Activated T-helper 17 cell treated with anti-CD3 and anti-CD28 coated beads, Interleukin-2, amount 50 U/mL, for 72 hours (primary cell): ENCODE measurements around the gene CEP112. TPM values are rescaled to one million over a fixed set of nuclear protein-coding genes. Genes with fewer than 3 reads are reported as not detected.

Source experiments
- ATAC-seq: fragments of 150-1000 bp; cut with Tn5 transposase; replicated peaks from 2 replicates; pipeline ENCODE4 v1.10.0; 2021; ENCODE audit warnings: mild to moderate bottlenecking, moderate library complexity
- H3K27ac Mint-ChIP-seq: one replicate; pipeline ENCODE4 v1.8.0; 2022; ENCODE audit warnings: mixed read lengths
- H3K27me3 Mint-ChIP-seq: one replicate; pipeline ENCODE4 v1.8.0; 2022; ENCODE audit warnings: mixed read lengths
- H3K36me3 Mint-ChIP-seq: one replicate; pipeline ENCODE4 v1.8.0; 2022; ENCODE audit warnings: low read depth, mild to moderate bottlenecking, mixed read lengths
- H3K4me1 Mint-ChIP-seq: one replicate; pipeline ENCODE4 v1.8.0; 2022; ENCODE audit warnings: mixed read lengths
- H3K4me3 Mint-ChIP-seq: one replicate; pipeline ENCODE4 v1.8.0; 2022; ENCODE audit warnings: mild to moderate bottlenecking, mixed read lengths
- H3K9me3 Mint-ChIP-seq: one replicate; pipeline ENCODE4 v1.8.0; 2022; ENCODE audit warnings: mixed read lengths
- total RNA-seq, 2 donors: library from RNA; stranded (reverse); gene quantifications; one replicate each; pipeline ENCODE4 v1.2.3, GENCODE V29; 2022

CEP112 gene
- total RNA-seq, result 1 to 10 TPM; 3.4 to 8.1 TPM

DNA sequence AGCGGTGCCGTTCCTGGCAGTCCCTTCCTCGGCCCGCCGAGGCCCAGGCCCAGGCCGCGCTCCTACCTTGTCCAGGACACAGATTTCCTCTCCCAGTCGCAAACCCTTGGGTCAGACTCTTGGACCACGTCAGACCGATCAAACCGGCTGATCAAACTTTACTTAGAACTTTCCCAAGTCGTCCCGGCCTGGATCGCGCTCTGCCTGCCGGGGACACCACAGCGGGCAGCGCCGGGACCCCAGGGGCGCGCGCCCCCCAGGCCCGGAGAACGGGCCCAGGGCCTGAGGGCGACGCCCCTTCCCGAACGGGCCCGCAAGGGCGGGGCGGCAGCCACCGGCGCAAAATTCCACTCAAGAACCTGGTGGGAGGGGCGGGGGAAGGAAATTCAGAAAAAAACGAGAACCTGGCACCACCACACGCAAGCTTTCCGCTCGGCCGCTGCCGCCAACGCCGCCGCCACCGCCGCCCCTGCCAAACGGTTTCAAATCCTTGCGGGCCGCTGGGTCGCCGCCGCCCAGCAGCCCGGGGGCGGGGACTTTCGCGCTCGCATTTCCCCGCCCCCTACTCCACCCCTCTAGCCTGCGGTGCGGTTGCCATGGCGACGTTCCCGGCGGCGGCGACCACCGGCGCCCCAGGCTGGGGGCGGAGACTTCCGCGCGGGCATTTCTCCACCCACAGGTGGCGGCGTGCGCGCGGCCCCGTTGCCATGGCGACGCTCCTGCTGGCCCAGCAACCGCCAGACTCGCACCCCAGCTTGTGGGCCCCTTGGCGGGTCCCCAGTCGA, at the start of gene CEP112:
Gene CEP112 (minus strand): TSS at position 541 of the 785 bp plus-strand sequence.
- Mint-ChIP-seq H3K27me3 (no peaks in the 10 kb centered on the region), H3K36me3 (no peaks in the 10 kb centered on the region), H3K4me1 (peaks cover 3% of the 10 kb centered on the region), H3K4me3 (peak within 1 kb of the TSS; percentile 74), H3K27ac (peak within 1 kb of the TSS; percentile 73), H3K9me3 (no peaks in the 10 kb centered on the region)
- peak; percentile 78 for ATAC-seq

DNA sequence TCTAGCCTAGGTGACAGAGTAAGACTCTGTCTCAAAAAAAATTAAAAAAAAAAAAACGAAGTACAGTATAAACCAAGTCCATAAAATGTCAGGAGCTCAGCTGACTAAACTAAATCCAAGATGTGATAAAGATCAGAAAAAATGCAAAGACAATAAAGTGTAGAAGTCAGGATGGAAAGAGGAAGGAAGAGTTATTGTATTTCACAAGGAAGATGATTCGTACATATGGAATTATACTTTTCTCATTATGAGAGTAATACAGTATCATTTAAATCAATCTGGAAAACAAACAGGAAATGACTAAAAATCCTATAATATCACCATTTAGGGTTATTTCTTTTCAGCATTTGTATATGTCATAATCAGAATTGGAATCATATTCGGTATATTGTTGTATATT, 48.7 kb upstream of the CEP112 start:
- Mint-ChIP-seq H3K27ac (no peak overlapping the region), H3K9me3 (no peaks in the 10 kb centered on the region), H3K36me3 (no peaks in the 10 kb centered on the region), H3K4me1 (peaks cover 5% of the 10 kb centered on the region), H3K27me3 (no peaks in the 10 kb centered on the region), H3K4me3 (no peak overlapping the region)
- ATAC-seq, result no peak

DNA sequence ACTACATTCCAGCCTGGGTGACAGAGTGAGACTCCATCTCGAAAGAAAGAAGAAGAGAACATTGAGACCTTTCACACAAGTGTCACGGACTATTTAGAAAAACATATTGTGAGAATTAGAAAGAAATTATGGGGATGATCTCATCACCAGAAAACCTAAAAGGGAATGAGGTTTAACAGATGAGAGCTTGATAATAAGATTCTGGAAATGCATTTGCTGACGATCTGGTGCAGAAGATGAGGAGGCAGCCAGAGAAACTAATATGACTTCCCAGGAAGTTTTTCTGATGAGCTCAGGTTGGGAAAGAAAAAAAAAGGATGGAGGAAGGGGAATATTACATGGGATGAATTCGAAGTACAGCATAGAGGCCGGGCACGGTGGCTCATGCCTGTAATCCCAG, 48.1 kb upstream of the CEP112 start:
- no peak for ATAC-seq
- Mint-ChIP-seq H3K27me3 (no peaks in the 10 kb centered on the region), H3K27ac (no peak overlapping the region), H3K36me3 (no peaks in the 10 kb centered on the region), H3K4me1 (peaks cover 2% of the 10 kb centered on the region), H3K4me3 (no peak overlapping the region), H3K9me3 (no peaks in the 10 kb centered on the region)

DNA sequence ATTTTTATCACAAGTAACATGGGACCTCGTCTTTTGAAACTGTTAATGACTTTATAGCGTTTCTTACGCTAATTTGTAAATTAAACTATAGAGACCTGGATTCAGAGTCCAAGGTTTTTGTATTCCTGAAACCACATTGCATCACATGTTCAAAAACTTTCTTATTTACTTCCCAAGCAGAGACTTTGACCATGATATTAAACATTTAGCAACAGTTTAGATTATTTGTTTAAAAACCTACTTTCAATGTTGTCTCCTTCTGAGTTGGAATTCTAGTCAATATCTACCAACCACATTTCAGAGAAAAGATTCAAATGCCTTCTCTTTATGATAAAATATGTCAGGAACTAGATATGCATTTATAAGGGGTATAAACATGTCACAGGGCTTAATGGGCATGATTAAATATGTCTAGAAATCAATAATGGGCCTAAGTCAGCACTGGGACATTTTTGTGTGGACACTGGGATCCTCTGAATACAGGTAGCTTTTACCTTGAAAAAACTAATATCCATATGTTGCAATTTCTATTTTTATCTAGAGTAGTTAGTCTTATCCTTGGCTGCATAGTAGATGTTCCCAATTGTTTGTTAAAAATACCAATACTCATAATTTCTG, 43.6 kb upstream of the CEP112 start:
- ATAC-seq, result no peak

DNA sequence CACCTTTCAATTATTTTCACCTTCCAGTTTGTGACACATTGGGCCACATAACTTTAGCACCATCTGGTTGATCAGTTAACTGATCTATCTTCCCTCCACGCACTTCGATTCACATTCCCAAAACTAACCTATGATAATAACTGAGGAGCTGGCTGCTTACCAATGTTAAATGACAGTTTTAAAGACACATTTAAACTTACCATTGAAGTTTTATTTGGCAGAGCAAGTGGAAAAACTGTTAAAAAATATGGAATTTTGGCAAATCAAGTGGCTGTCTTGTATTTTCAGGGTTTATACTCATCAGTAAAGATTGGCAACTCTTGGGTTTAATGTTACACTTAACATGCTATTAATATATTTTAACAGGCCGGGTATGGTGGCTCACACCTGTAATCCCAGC, 42.7 kb upstream of the CEP112 start:
- no peaks in the 10 kb centered on the region for H3K36me3 Mint-ChIP-seq
- H3K4me1 Mint-ChIP-seq, result peaks cover 5% of the 10 kb centered on the region
- ATAC-seq, result no peak
- H3K4me3 Mint-ChIP-seq, result no peak overlapping the region
- no peaks in the 10 kb centered on the region for H3K9me3 Mint-ChIP-seq
- no peaks in the 10 kb centered on the region for H3K27me3 Mint-ChIP-seq
- H3K27ac Mint-ChIP-seq, result no peak overlapping the region

More for the DNA sequence above, 43.6 kb upstream of the CEP112 start:
- Mint-ChIP-seq H3K4me1 (peaks cover 5% of the 10 kb centered on the region), H3K36me3 (no peaks in the 10 kb centered on the region), H3K9me3 (no peaks in the 10 kb centered on the region), H3K27ac (no peak overlapping the region), H3K4me3 (no peak overlapping the region), H3K27me3 (no peaks in the 10 kb centered on the region)

DNA sequence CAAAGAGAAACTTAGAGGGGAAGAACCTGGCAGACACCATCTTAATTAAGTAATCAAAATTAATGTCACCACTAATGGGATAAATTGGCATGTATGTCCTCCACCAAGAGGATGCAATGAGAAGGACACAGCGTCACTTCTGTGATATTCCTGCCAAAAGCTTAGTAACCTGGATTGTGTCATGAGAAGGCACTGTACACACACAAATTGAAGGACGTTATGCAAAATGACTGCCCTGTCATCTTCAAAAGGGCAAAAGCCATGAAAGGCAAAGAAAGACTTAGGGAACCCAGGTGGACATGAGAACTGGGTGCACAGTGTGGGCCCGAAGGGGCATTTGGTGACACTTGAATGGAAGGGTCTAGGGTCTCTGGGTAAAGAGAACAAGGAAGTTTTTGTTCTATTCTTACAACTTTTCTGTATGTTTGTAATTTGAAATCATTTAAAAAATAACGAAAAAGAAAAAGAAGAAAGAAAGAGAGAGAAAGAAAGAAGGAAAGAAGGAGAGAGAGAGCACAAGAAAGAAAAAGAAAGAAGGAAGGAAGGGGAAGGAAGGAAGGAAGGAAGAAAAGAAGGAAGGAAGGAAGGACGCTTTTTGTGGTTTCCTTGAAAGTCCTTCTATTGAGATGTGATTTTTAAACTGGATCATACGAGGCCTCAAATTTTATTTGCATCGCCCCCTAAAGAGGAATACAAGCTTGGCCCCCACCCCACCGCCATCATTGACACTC, 41.3 kb upstream of the CEP112 start:
- Mint-ChIP-seq H3K27me3 (no peaks in the 10 kb centered on the region), H3K4me3 (no peak overlapping the region), H3K4me1 (peaks cover 5% of the 10 kb centered on the region), H3K9me3 (no peaks in the 10 kb centered on the region), H3K36me3 (no peaks in the 10 kb centered on the region), H3K27ac (peak overlapping the region; percentile 25)
- ATAC-seq, result no peak

DNA sequence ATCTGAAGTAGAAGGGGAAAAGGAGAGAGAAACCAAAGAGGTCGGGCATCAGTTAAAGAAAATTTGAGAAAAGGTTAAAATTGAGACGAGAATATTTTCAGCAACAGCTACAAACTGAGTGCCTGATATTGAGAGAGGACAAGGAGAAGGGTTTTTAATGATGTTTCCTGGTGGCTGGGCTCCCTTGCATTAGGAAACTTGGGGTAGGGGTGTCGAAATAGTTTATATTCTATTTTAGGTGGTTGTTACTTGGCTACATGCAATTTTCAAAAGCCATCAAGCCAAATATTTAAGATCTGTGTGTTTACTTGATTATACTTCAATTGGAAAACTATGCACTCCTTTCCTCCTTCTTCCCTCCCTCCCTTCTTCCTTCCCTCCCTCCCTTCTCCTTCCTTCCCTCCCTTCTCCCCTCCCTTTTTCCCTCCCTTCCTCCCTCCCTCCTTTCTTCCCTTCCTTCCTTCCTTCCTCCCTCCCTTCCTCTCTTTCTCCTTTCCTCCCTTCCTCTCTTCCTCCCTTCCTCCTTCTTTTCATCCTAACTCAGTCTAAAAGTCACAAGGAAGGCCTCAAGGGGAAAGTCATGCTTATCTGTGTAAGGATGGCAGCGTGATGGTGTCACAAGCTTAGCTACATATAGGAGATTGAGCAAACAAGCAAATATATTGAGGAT, 39.1 kb upstream of the CEP112 start:
- no peak for ATAC-seq
- H3K4me3 Mint-ChIP-seq, result no peak overlapping the region
- H3K9me3 Mint-ChIP-seq, result no peaks in the 10 kb centered on the region
- no peak overlapping the region for H3K27ac Mint-ChIP-seq
- H3K27me3 Mint-ChIP-seq, result no peaks in the 10 kb centered on the region
- H3K36me3 Mint-ChIP-seq, result no peaks in the 10 kb centered on the region
- H3K4me1 Mint-ChIP-seq, result peaks cover 5% of the 10 kb centered on the region

DNA sequence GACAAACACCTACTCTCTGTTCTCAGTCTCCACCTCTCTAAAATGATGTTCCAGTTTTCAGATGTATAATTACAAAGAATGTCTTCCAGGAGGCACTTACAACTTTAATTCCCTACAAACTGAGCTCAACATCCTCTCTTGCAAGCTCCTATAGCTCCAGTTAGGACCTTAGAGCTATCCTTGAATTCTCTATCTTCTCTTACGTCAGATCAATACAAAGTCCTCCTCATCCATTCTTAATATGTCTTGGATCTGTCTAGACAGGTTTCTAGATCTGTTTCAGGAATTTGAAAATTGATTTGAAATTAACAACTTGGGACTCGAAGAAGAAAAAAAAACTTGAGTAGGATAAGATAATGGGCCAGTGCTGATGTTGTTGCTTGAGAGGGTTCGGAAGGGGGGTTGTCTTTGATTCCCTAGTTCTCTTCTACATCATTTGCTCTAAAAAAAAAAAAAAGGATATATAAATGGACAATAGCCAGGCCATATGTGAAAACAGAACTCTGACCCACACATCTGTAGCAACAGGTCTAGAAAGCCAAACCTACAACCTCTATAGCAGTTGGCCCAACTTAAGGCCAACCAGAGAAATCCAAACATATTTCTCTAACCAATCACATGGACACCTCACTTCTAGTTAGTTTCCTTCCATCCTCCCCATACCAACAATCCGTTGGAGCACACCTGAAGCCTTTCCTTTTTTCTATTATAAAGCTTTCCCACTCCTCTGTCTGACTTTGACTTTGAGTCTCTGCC, 38.0 kb upstream of the CEP112 start:
- no peak for ATAC-seq
- H3K36me3 Mint-ChIP-seq, result no peaks in the 10 kb centered on the region

DNA sequence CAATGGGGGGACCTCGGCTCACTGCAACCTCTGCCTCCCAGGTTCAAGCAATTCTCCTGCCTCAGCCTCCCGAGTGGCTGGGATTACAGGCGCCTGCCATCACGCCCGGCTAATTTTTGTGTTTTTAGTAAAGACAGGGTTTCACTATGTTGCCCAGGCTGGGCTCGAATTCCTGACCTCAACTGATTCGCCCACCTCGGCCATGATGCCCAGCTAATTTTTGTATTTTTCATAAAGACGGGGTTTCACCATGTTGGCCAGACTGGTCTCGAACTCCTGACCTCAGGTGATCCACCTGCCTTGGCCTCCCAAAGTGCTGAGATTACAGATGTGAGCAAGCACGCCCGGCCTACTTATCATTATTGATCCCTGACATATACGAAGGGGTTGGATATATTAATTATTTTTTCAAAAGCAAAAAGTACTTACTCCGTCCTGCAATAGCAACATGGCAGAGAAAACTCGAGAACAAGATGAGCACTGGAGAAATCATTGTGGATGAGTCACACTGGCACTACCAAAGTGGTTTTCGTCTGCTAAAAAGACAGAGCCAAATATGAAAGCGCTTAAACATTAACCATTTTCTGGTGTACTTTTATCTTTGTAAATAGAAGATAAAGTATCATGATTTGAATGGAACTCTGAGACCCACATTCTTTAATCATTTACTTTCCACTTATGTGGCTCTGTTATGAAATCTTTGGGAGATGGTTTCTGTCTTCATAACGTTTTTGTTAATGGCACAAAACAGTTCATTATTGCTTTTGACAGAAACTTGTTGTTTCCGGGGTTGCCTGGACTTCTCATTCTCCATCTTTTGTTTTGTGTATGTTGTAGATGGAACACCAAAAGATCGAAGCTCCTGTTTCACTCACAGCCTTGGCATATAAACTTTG, 37.2 kb upstream of the CEP112 start, which contains the start of gene APOH:
Gene APOH (minus strand): TSS at position 529 of the 896 bp plus-strand sequence. CDS start 36 bp downstream, at position 493.
- Mint-ChIP-seq H3K4me1 (peaks cover 5% of the 10 kb centered on the region), H3K4me3 (no peak within 1 kb of the TSS)

More for the DNA sequence above, 38.0 kb upstream of the CEP112 start:
- no peak overlapping the region for H3K4me3 Mint-ChIP-seq
- no peaks in the 10 kb centered on the region for H3K27me3 Mint-ChIP-seq
- peaks cover 5% of the 10 kb centered on the region for H3K4me1 Mint-ChIP-seq
- H3K27ac Mint-ChIP-seq, result no peak overlapping the region
- H3K9me3 Mint-ChIP-seq, result no peaks in the 10 kb centered on the region

DNA sequence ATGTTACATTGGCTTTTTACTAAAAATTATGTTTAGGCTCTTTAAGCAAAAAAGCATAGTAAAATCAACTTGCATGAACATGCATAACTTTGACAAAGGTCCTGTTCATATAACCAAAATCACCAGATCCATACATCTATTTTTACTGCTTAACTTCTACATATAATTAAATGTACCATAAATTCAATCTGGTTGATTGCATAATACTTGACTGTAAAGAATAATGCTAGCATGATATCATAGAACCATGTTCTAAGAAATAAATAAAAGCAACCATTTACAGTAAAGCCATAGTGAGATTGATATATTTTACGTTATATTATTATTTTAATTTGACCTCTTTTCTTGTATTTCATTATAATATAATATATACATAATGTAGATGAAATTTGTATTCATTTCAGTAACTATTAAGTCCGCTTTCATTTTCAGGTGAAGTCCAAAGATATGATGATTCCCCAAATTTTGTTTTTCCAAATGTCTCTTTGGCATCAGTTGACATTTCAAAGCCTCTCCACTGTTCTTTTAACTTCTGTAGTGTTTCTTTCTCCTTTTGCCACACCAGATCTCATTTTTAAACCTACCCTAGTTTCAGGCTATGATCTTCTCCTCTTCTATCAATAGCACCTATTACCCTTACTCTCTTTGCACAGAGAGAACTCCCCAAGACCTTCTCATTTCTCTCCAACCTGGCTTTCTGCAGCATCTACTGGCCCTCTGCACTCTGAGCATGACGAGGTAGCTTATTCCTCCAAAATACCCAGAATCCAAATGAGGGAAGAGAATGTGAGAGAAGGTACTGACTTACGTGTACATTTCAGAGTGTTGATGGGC, 35.5 kb upstream of the CEP112 start:
- Mint-ChIP-seq H3K27ac (no peak overlapping the region), H3K4me3 (no peak overlapping the region)

More for the DNA sequence above, 37.2 kb upstream of the CEP112 start, which contains the start of gene APOH:
- Mint-ChIP-seq H3K27me3 (no peaks in the 10 kb centered on the region), H3K27ac (no peak within 1 kb of the TSS), H3K9me3 (no peaks in the 10 kb centered on the region), H3K36me3 (no peaks in the 10 kb centered on the region)
- ATAC-seq, result no peak

DNA sequence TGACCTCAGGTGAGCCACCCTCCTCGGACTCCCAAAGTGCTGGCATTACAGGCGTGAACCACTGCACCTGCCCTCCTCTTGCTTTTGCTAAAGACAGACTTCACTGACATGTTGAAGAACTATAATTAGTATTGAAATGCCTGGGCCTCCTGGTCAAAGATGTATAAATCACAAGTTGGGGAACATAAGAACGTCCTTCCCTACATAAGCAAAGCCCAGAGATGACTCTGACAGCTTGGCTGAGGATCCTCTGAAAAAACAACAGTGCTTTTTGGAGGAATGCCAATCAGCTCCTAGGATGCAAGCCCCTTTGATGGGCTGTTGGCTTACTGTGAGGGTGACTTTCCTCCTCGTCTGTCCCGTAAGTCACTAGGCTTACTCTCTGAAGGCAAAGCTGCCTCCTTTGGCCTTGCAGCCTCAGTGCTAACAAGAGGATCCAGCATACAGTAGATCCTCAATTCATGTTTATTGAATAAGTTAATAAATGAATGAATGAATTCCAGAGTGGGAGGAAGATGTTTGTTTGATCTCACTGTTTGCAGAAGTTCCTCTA, 30.9 kb upstream of the CEP112 start:
- no peak overlapping the region for H3K27ac Mint-ChIP-seq
- H3K9me3 Mint-ChIP-seq, result no peaks in the 10 kb centered on the region
- H3K36me3 Mint-ChIP-seq, result no peaks in the 10 kb centered on the region
- no peaks in the 10 kb centered on the region for H3K27me3 Mint-ChIP-seq
- H3K4me1 Mint-ChIP-seq, result no peaks in the 10 kb centered on the region
- ATAC-seq, result no peak
- H3K4me3 Mint-ChIP-seq, result no peak overlapping the region

More for the DNA sequence above, 35.5 kb upstream of the CEP112 start:
- Mint-ChIP-seq H3K4me1 (no peaks in the 10 kb centered on the region), H3K27me3 (no peaks in the 10 kb centered on the region), H3K9me3 (no peaks in the 10 kb centered on the region), H3K36me3 (no peaks in the 10 kb centered on the region)
- ATAC-seq, result no peak
